ENCODE results near the gene FAM13A.

Gene FAM13A

GRCh38 chr4:88878642-88879041, 178.3 kb downstream of the FAM13A start:
- ChIA-PET CTCF (interaction anchor here (1.8 kb wide), 1 partner anchor 32 kb away, joined by 3 read pairs; no protein-coding TSS in a partner anchor), POLR2A (no interaction called here)
- no peak for DNase-seq (ENCODE audit: extremely low spot score)
- TF ChIP-seq CTCF (IDR thresholded peaks at IDR 0.05; ENCODE audit: control extremely low read depth, extremely low read depth, low read depth, missing control alignments) = no peak

- DNase-seq (ENCODE audit: extremely low spot score) = no peak
- ChIA-PET POLR2A (no interaction called here), CTCF (interaction anchor here (0.8 kb wide), 1 partner anchor 116 kb away, joined by 3 read pairs; no protein-coding TSS in a partner anchor)
- TF ChIP-seq CTCF (IDR thresholded peaks at IDR 0.05; ENCODE audit: control extremely low read depth, extremely low read depth, low read depth, missing control alignments) = no peak
Measured at GRCh38 chr4:88870428-88870827, 186.6 kb downstream of the FAM13A start.

- DNase-seq (ENCODE audit: extremely low spot score) = no peak
- CTCF ChIA-PET = no interaction called here
- POLR2A ChIA-PET = no interaction called here
- no peak for TF ChIP-seq CTCF (IDR thresholded peaks at IDR 0.05; ENCODE audit: control extremely low read depth, extremely low read depth, low read depth, missing control alignments)
Measured at GRCh38 chr4:88868510-88868909, 188.5 kb downstream of the FAM13A start.

GRCh38 chr4:88866862-88867550, 190.0 kb downstream of the FAM13A start:
- TF ChIP-seq CTCF (IDR thresholded peaks at IDR 0.05; ENCODE audit: control extremely low read depth, extremely low read depth, low read depth, missing control alignments) = no peak
- CTCF ChIA-PET = no interaction called here
- POLR2A ChIA-PET = no interaction called here
- no peak for DNase-seq (ENCODE audit: extremely low spot score)

GRCh38 chr4:88865466-88865865, 191.5 kb downstream of the FAM13A start:
- CTCF ChIA-PET = no interaction called here
- TF ChIP-seq CTCF (IDR thresholded peaks at IDR 0.05; ENCODE audit: control extremely low read depth, extremely low read depth, low read depth, missing control alignments) = no peak
- DNase-seq (ENCODE audit: extremely low spot score) = no peak
- POLR2A ChIA-PET = no interaction called here

- POLR2A ChIA-PET = no interaction called here
- DNase-seq (ENCODE audit: extremely low spot score) = no peak
- CTCF ChIA-PET = no interaction called here
- TF ChIP-seq CTCF (IDR thresholded peaks at IDR 0.05; ENCODE audit: control extremely low read depth, extremely low read depth, low read depth, missing control alignments) = no peak
Measured at GRCh38 chr4:88865046-88865445, 191.9 kb downstream of the FAM13A start.

All from GM10248 (cell line).